NCI-H2196 (cell line): ENCODE results near the gene BFSP2.
"Not testable (repeated sequence)": the region's sequence is repeated elsewhere in the genome, so short reads cannot be mapped to it uniquely, and the experiment has no call there.

Experiments used
- DNase-seq: peaks from one replicate; lab custom pipeline; 2025; ENCODE audit not compliant: unreplicated experiment; lab: John Stamatoyannopoulos, UW

BFSP2 gene

GRCh38 chr3:133512416-133513089, 112.7 kb downstream of the BFSP2 start:
- DNase-seq, result no peak

DNA sequence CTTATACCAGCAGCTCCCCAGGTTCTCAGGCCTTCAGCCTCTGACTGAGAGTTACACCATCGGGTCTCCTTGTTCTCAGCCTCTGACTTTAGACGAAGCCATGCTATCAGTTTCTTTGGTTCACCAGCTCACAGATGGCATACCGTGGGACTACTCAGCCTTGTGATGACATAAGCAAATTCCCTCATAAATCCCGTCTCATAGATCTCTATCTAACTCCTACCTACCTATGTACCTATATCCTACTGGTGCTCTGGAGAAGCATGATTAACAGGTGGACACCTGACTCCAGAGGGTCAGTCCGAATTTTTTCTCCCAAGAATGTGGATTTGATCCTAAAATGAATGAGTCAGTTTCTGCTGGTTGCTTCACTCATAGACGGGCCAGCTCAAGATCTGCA, 114.6 kb downstream of the BFSP2 start:
- DNase-seq, result no peak

GRCh38 chr3:133515127-133515526, 115.3 kb downstream of the BFSP2 start:
- DNase-seq, result no peak

- DNase-seq, result no peak
These were observed 120.4 kb downstream of the BFSP2 start for GRCh38 chr3:133520286-133520685.

DNA sequence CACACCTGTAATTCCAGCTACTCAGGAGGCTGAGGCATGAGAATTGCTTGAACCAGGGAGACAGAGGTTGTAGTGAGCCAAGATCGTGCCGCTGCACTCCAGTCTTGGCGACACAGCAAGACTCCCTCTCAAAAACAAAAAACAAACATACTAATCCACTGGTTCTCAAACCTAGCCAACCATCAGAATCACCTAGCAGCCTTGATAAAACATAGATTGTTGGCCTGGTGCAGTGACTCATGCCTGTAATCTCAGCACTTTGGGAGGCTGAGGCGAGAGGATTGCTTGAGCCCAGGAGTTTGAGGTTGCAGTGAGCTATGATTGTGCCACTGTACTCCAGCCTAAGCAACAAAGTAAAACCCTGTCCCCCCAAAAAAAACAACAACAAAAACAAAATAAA, 121.1 kb downstream of the BFSP2 start:
- DNase-seq, result not testable (repeated sequence)

DNA sequence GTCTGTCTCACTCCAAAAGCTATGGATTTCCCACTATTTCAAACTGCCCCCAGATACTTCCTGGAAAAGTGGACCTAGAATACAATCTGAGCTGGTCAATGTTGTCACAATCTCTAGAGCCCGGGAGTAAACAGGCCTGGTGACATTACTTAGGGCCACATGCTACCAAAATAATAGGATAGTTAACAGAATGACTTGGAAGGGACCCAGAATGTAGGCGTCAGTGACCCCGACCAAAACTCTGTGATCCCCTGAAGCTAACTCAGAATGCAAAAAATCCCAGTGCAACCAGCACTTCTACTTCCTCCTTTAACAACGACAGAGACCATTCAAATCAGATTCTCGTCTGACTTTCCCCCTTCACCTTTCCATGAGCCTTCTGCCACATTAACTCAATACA, 122.1 kb downstream of the BFSP2 start:
- DNase-seq, result no peak

GRCh38 chr3:133523758-133524157, 123.9 kb downstream of the BFSP2 start:
- not testable (repeated sequence) for DNase-seq
